GM23248 (cell line): Measurements from ENCODE around the gene PGAP2.

Source experiments
- EZH2 ChIP-seq: fragments of 200-600 bp; sonication (generic); IDR thresholded peaks from 2 replicates; pipeline ENCODE4 v1.6.1; 2018; ENCODE audit warnings: antibody characterized with exemption, mild to moderate bottlenecking; ENCODE audit not compliant: insufficient read depth, poor library complexity, severe bottlenecking
- EZH2phosphoT487 ChIP-seq: fragments of 200-600 bp; sonication (generic); IDR thresholded peaks from 2 replicates; pipeline ENCODE4 v1.6.1; 2018; ENCODE audit warnings: antibody characterized with exemption, moderate library complexity, mild to moderate bottlenecking, low read depth; ENCODE audit not compliant: insufficient read depth

DNA sequence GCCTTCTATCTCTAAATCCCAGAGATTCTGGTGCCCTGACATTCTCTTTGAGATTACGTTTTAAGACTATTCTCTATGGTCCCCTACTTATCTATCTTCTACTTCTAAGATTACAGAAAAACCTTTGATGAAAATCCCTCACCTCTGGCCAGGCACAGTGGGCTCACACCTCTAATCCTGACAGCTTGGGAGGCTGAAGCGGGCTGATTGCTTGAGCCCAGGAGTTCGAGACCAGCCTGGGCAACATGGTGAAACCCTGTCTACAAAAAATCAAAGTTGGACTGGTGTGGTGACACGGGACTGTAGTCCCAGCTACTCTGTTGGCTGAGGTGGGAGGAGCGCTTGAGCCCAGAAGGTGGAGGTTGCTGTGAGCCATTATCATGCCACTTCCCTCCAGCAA is 25.4 kb upstream of the PGAP2 start:
- no peak for TF ChIP-seq EZH2phosphoT487
- no peak for TF ChIP-seq EZH2
